ENCODE data around the gene SPACA5. TPM values are rescaled to one million over a fixed set of nuclear protein-coding genes. Genes with fewer than 3 reads are reported as not detected.
A peak's percentile ranks its signal among the peaks of the same experiment; 100 is the strongest.
"Not testable (repeated sequence)": the region's sequence is repeated elsewhere in the genome, so short reads cannot be mapped to it uniquely, and the experiment has no call there.

The SPACA5 gene
- total and polyA plus RNA-seq, 2 experiments from 2014 or later, result not detected

DNA sequence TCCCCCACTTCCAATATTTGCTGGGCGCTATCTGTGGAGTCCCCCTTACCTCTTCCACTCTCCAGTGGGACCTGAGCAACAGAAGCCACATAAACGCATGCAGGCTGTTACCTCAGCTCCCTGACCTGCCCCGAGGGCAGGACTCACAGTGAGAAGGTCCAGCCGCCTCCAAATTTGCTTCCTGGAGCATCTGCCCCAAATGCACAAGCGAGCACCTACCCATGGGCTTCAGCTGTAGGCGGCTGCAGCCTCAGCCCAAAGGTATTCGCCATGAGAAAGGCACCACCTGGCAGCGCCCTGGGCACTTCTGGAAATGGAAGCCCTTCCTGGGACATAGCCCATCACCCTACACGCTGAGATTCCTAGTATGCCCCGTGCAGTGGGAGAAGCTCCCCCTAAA, 23.4 kb downstream of the SPACA5 start:
- no peaks in the 10 kb centered on the region for H3K9me3 ChIP-seq (ENCODE audit: low read depth)
- no peaks in the 10 kb centered on the region for H3K79me2 ChIP-seq
- H3K27me3 ChIP-seq, result no peaks in the 10 kb centered on the region
- H3K4me2 ChIP-seq, result no peak overlapping the region
- TF ChIP-seq, protein P1, sequence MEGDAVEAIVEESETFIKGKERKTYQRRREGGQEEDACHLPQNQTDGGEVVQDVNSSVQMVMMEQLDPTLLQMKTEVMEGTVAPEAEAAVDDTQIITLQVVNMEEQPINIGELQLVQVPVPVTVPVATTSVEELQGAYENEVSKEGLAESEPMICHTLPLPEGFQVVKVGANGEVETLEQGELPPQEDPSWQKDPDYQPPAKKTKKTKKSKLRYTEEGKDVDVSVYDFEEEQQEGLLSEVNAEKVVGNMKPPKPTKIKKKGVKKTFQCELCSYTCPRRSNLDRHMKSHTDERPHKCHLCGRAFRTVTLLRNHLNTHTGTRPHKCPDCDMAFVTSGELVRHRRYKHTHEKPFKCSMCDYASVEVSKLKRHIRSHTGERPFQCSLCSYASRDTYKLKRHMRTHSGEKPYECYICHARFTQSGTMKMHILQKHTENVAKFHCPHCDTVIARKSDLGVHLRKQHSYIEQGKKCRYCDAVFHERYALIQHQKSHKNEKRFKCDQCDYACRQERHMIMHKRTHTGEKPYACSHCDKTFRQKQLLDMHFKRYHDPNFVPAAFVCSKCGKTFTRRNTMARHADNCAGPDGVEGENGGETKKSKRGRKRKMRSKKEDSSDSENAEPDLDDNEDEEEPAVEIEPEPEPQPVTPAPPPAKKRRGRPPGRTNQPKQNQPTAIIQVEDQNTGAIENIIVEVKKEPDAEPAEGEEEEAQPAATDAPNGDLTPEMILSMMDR (IDR thresholded peaks at IDR 0.05; ENCODE audit: poor library complexity), result no peak
- TF ChIP-seq EZH2 (IDR thresholded peaks at IDR 0.05; ENCODE audit: borderline replicate concordance) (no peak), EZH2phosphoT487 (IDR thresholded peaks at IDR 0.05; ENCODE audit: low read depth, severe bottlenecking, unreplicated experiment) (no peak)
- no peak for DNase-seq (ENCODE audit: low spot score)
- H3K4me3 ChIP-seq, result no peak overlapping the region
- H3K36me3 ChIP-seq (replicated peaks; ENCODE audit: insufficient read depth, low read depth), result no peaks in the 10 kb centered on the region
- no peaks in the 10 kb centered on the region for H4K20me1 ChIP-seq (ENCODE audit: insufficient read depth, poor library complexity, severe bottlenecking)
- H3K4me1 ChIP-seq (ENCODE audit: insufficient read depth), result no peaks in the 10 kb centered on the region
- H3K9me2 ChIP-seq (replicated peaks; ENCODE audit: insufficient read depth), result no peaks in the 10 kb centered on the region
- no peak overlapping the region for H2AFZ ChIP-seq
- 75% methylated on average over 10 of the region's 10 CpGs for WGBS (ENCODE audit: low lambda C conversion rate, missing lambda C conversion rate)
- peak overlapping the region; percentile 57 for H3K27ac ChIP-seq

DNA sequence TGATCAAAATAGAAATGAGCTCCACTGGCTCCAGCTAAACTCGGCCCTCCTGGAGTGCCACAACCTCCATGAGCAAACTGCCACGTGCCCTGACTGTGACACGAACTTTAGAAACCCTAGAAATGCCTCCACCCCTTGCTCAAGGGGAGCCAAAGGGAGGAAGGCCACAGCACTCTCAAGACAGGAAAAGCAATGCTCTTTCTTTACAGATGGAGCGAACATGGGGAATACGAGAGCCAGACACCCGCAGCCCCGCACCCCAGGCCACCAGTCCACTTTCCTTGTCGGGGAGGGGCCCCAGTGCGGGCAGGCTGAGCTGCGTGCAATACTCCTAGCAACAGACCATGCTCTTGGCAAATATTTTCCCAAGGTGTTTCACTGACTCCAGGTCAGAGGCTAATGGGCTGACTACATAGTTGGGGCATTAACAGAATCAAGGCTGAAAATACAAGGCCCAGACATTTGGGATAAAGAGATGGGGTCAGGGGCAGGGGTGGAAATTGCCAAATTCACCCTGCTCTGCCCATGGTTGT, 23.9 kb downstream of the SPACA5 start:
- H3K27me3 ChIP-seq; H3K4me3 ChIP-seq; H3K4me1 ChIP-seq (ENCODE audit: insufficient read depth); H2AFZ ChIP-seq; H4K20me1 ChIP-seq (ENCODE audit: insufficient read depth, poor library complexity, severe bottlenecking); H3K4me2 ChIP-seq; H3K79me2 ChIP-seq; DNase-seq (ENCODE audit: low spot score); H3K9me2 ChIP-seq (replicated peaks; ENCODE audit: insufficient read depth); H3K36me3 ChIP-seq (replicated peaks; ENCODE audit: insufficient read depth, low read depth); H3K9me3 ChIP-seq (ENCODE audit: low read depth): not testable (repeated sequence)
- H3K27ac ChIP-seq, result peak overlapping the region; percentile 57
- 55% methylated on average over 10 of the region's 10 CpGs for WGBS (ENCODE audit: low lambda C conversion rate, missing lambda C conversion rate)

DNA sequence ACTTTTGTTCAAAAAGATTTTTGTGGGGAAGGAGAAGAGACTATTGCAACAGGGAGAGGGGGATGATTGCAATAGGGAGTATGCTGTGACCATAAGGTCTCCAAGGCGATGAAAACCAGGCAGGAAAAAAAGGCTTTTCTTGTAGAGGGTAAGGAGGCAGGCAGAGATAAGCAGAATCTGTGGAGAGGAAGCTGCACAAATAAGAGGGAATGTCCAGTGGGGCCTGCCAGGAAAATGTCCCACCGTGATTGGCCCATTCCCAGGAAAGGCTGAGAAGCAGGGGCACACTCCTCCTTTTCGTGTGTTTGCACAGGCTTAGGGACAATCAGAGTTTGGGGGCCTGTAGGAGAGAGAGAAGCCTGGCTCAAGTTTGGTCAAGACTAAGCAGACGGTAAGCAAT, 29.1 kb downstream of the SPACA5 start:
- Histone ChIP-seq H3K4me2 (peak overlapping the region; percentile 37), H3K36me3 (replicated peaks; ENCODE audit: insufficient read depth, low read depth) (no peaks in the 10 kb centered on the region), H4K20me1 (ENCODE audit: insufficient read depth, poor library complexity, severe bottlenecking) (no peaks in the 10 kb centered on the region), H3K27ac (peak overlapping the region; percentile 46), H3K4me3 (no peak overlapping the region), H3K9me3 (ENCODE audit: low read depth) (no peaks in the 10 kb centered on the region), H2AFZ (no peak overlapping the region), H3K4me1 (ENCODE audit: insufficient read depth) (no peaks in the 10 kb centered on the region), H3K79me2 (no peaks in the 10 kb centered on the region), H3K27me3 (no peaks in the 10 kb centered on the region), H3K9me2 (replicated peaks; ENCODE audit: insufficient read depth) (no peaks in the 10 kb centered on the region)
- 42% methylated on average over 4 of the region's 4 CpGs for WGBS (ENCODE audit: low lambda C conversion rate, missing lambda C conversion rate)
- TF ChIP-seq EZH2 (IDR thresholded peaks at IDR 0.05; ENCODE audit: borderline replicate concordance) (no peak), EZH2phosphoT487 (IDR thresholded peaks at IDR 0.05; ENCODE audit: low read depth, severe bottlenecking, unreplicated experiment) (no peak)
- TF ChIP-seq, protein P1 (IDR thresholded peaks at IDR 0.05; ENCODE audit: poor library complexity), result no peak
- no peak for DNase-seq (ENCODE audit: low spot score)

DNA sequence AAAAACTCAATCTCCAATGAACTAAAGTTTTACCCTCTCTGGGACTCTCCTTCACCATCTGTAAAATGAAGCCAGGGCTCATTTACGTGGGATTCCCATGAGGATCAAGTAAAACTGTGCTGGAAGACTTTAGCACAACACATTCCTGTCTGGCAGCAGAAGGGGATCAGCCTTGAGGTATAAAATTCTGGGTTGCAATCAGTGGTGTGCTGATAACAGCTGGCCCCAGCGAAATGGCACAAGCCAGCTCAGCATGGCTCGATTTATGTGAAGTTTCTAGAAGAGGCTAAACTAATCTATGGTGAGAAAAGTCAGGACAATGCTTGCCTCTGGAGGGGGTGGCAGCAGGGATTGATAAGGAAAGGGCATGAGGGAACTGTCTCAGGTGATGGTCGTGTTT, 36.3 kb downstream of the SPACA5 start:
- Histone ChIP-seq H3K27ac (no peak overlapping the region), H3K4me2 (no peak overlapping the region), H2AFZ (no peak overlapping the region), H3K9me3 (ENCODE audit: low read depth) (no peaks in the 10 kb centered on the region), H3K27me3 (no peaks in the 10 kb centered on the region), H3K4me3 (no peak overlapping the region), H3K4me1 (ENCODE audit: insufficient read depth) (no peaks in the 10 kb centered on the region), H3K9me2 (replicated peaks; ENCODE audit: insufficient read depth) (no peaks in the 10 kb centered on the region), H3K79me2 (no peaks in the 10 kb centered on the region), H3K36me3 (replicated peaks; ENCODE audit: insufficient read depth, low read depth) (no peaks in the 10 kb centered on the region), H4K20me1 (ENCODE audit: insufficient read depth, poor library complexity, severe bottlenecking) (no peaks in the 10 kb centered on the region)
- no peak for DNase-seq (ENCODE audit: low spot score)
- WGBS (ENCODE audit: low lambda C conversion rate, missing lambda C conversion rate), result 38% methylated on average over 4 of the region's 4 CpGs
- TF ChIP-seq, protein P1 (IDR thresholded peaks at IDR 0.05; ENCODE audit: poor library complexity), result no peak
- TF ChIP-seq EZH2phosphoT487 (IDR thresholded peaks at IDR 0.05; ENCODE audit: low read depth, severe bottlenecking, unreplicated experiment) (no peak), EZH2 (IDR thresholded peaks at IDR 0.05; ENCODE audit: borderline replicate concordance) (no peak)
